Upper lobe of right lung (tissue), 1 donor: ENCODE data around the gene TRIM43. TPM values are rescaled to one million over a fixed set of nuclear protein-coding genes. Genes with fewer than 3 reads are reported as not detected.
"Not testable (repeated sequence)": the region's sequence is repeated elsewhere in the genome, so short reads cannot be mapped to it uniquely, and the experiment has no call there.

Experiments used
- ATAC-seq: fragments of 200-7000 bp; cut with Tn5 transposase; one replicate; pipeline ENCODE4 v1.9.1; 2020; ENCODE audit warnings: mild to moderate bottlenecking, moderate library complexity
- DNase-seq: peaks from one replicate; pipeline ENCODE4 v3.0.0-alpha.2; 2020
- H3K27ac ChIP-seq: fragments of 200-600 bp; one replicate; pipeline ENCODE4 v1.8.0; 2022
- H3K27me3 ChIP-seq: fragments of 200-600 bp; one replicate; pipeline ENCODE4 v1.8.0; 2022; ENCODE audit warnings: mild to moderate bottlenecking
- H3K36me3 ChIP-seq: fragments of 200-600 bp; one replicate; pipeline ENCODE4 v1.8.0; 2022
- H3K4me1 ChIP-seq: fragments of 200-600 bp; one replicate; pipeline ENCODE4 v1.8.0; 2022
- H3K4me3 ChIP-seq: fragments of 200-600 bp; one replicate; pipeline ENCODE4 v1.8.0; 2022; ENCODE audit warnings: mild to moderate bottlenecking
- H3K9me3 ChIP-seq: fragments of 200-600 bp; one replicate; pipeline ENCODE4 v1.8.0; 2022
- CTCF ChIP-seq: fragments of 200-600 bp; IDR thresholded peaks from one replicate; pipeline ENCODE4 v1.8.0; 2022; ENCODE audit warnings: antibody characterized with exemption
- intact Hi-C: fragments of 100-400 bp; cut with DNase I; formaldehyde crosslinking; loops from one replicate; pipeline ENCODE4 v1.11.0; 2022
- total RNA-seq: library from RNA; stranded (reverse); fragmentation: NEBNext Ultra II Directional; extraction: Animal tissue kit (Norgen Biotek cat#: 25700); gene quantifications from one replicate; pipeline ENCODE4 v1.2.1, GENCODE V29; 2021
- donor health status: DM: no; HTN: yes; CAD: no; lungs with severe emphysema.

TRIM43 gene
- total RNA-seq, 1 donor from 2014 or later, result not detected

GRCh38 chr2:95575857-95576256 lies 15.9 kb upstream of the TRIM43 start:
- no peak for TF ChIP-seq CTCF
- no peak for ATAC-seq
- no peak overlapping the region for H3K27ac ChIP-seq
- H3K9me3 ChIP-seq, result no peaks in the 10 kb centered on the region
- no peaks in the 10 kb centered on the region for H3K36me3 ChIP-seq
- intact Hi-C loops, result no loop called here
- no peaks in the 10 kb centered on the region for H3K27me3 ChIP-seq
- no peak for DNase-seq
- no peaks in the 10 kb centered on the region for H3K4me1 ChIP-seq
- no peak overlapping the region for H3K4me3 ChIP-seq

- no peak for DNase-seq
- Histone ChIP-seq H3K9me3 (no peaks in the 10 kb centered on the region), H3K27ac (no peak overlapping the region), H3K36me3 (no peaks in the 10 kb centered on the region), H3K27me3 (no peaks in the 10 kb centered on the region), H3K4me1 (no peaks in the 10 kb centered on the region), H3K4me3 (no peak overlapping the region)
- no peak for TF ChIP-seq CTCF
- ATAC-seq, result no peak
- intact Hi-C loops, result no loop called here
These were observed 13.3 kb upstream of the TRIM43 start for GRCh38 chr2:95578539-95578938.

DNA sequence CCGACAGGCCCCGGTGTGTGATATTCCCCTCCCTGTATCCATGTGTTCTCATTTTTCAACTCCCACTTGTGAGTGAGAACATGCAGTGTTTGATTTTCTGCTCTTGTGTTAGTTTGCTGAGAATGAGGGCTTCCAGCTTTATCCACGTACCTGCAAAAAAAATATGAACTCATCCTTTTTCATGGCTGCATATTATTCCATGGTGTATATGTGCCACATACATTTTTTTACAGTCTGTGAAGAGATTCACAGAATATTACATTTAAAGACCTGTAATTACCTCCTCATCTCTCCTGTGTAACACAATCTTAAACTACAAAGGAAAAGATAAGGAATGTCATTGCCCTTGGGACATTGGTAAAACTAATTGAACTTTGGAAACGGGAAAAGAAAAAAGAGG lies 8.3 kb upstream of the TRIM43 start:
- intact Hi-C loops, H3K4me1 ChIP-seq, H3K27ac ChIP-seq, H3K36me3 ChIP-seq, ATAC-seq, DNase-seq, H3K27me3 ChIP-seq, H3K4me3 ChIP-seq, H3K9me3 ChIP-seq: not testable (repeated sequence)

DNA sequence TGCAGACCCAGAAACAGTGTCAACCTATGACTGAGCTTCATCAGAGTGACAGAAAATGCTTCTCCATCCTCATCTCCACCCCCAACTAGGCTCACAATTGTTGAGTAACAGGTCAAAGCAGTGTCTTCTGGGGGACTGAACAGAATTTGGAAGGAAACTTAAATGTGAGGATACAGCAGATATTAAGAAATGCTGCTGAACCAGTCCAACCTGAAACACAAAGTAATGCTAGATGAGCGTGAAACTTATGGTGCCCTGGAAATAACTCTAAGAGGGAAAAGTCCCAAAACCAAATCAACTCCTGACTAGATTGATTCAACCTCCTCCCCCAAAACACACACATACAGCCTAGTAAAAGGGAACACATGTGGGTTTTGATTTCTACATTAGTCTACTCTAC lies 7.5 kb upstream of the TRIM43 start:
- H3K9me3 ChIP-seq, H3K4me1 ChIP-seq, ATAC-seq, H3K27me3 ChIP-seq, H3K27ac ChIP-seq, intact Hi-C loops, H3K4me3 ChIP-seq, DNase-seq, H3K36me3 ChIP-seq: not testable (repeated sequence)

DNA sequence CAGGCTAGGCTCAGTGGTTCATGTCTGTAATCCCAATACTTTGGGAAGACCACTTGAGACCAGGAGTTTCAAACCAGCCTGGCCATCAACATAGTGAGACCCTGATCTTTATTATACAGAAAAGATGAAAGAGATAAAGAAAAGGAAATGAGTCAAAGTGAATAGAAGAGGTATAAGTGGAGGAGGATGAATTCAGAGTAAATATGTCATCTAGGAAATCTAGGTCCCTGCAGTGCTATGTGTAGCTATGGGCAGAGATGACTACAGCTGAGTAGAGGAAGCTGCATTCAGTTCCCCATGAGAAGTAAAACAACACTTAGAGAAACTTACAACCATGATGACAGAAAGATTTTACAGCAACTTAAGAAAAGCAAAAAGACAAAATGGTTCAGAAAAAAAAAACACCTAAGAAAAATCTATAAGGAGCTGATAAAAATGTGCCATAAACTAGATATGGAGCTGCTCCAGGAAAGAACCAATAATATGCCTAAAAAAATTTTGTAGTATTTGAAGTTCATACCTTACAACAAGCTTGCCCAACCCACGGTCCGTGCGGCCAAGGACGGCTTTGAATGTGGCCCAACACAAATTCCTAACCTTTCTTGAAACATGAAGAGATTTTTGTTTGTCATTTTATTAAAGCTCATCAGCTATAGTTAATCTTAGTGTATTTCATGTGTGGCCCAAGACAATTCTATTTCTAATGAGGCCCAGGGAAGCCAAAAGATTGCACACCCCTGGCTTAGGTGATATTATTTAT lies 1.8 kb upstream of the TRIM43 start:
- H3K4me1 ChIP-seq, H3K36me3 ChIP-seq, H3K4me3 ChIP-seq, intact Hi-C loops, ATAC-seq, H3K9me3 ChIP-seq, H3K27ac ChIP-seq, DNase-seq, H3K27me3 ChIP-seq: not testable (repeated sequence)

DNA sequence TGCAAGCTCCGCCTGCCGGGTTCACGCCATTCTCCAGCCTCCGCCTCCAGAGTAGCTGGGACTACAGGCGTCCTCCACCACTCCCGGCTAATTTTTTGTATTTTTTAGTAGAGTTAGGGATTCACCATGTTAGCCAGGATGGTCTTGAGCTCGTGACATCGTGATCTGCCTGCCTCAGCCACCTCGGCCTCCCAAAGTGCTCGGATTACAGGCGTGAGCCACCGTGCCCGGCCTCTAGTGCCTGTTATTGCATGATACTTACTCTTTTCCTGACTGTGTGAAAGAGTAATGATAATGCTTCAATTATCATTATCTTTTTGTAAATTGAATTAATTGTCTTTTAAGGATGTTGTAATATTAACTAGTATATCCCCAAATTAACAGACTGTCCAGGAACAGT lies 1.2 kb downstream of the TRIM43 start:
- H3K36me3 ChIP-seq, H3K4me1 ChIP-seq, DNase-seq, H3K27ac ChIP-seq, H3K27me3 ChIP-seq, ATAC-seq, intact Hi-C loops, H3K9me3 ChIP-seq, H3K4me3 ChIP-seq: not testable (repeated sequence)

- H3K4me3 ChIP-seq, H3K27me3 ChIP-seq, H3K4me1 ChIP-seq, DNase-seq, H3K9me3 ChIP-seq, intact Hi-C loops, H3K27ac ChIP-seq, ATAC-seq, H3K36me3 ChIP-seq: not testable (repeated sequence)
These were observed 3.2 kb downstream of the TRIM43 start for GRCh38 chr2:95595012-95595411.

DNA sequence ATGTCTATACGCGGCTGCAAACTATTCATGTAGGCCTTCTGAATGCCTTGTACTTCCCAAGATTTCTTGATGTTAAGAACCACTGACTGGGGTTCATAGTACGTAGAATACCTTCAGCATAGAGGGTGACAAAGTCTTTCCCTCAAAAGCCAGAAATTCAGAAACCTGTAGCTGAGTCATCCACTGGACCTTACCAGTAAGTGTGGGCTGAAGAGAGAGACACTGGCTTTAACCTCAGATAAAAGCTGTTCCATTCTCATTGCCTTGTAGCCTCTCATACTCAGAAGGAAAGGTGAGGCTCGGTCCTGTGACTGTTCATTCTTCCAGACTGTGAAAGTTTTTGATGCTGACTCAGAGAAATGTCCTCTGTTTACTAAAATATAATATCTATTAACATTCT lies 9.5 kb downstream of the TRIM43 start:
- ATAC-seq, H3K9me3 ChIP-seq, H3K4me1 ChIP-seq, H3K36me3 ChIP-seq, DNase-seq, H3K27me3 ChIP-seq, H3K4me3 ChIP-seq, H3K27ac ChIP-seq, intact Hi-C loops: not testable (repeated sequence)

DNA sequence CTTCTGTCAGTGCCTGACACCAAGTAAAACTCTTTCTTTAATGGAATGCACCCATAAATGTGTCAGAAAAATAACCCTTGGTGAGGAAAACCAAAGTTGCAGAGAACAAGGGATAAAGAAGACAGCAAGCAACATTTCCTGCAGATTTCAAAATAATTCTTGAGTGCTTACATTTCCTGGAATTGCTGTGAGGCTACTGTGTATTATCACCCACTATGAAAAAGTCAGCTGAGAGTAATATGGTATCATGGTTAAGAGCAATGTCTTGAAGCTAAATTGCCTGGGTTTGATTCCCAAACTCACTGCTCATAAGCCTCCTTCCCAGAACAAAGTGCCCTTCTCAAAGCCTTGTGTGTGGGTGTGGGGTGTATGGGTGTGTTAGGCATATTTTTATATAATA lies 10.3 kb downstream of the TRIM43 start:
- H3K36me3 ChIP-seq, H3K27me3 ChIP-seq, H3K9me3 ChIP-seq, ATAC-seq, H3K4me3 ChIP-seq, intact Hi-C loops, DNase-seq, H3K4me1 ChIP-seq, H3K27ac ChIP-seq: not testable (repeated sequence)

- DNase-seq, H3K36me3 ChIP-seq, ATAC-seq, intact Hi-C loops, H3K9me3 ChIP-seq, H3K27ac ChIP-seq, H3K27me3 ChIP-seq, H3K4me1 ChIP-seq, H3K4me3 ChIP-seq: not testable (repeated sequence)
These were observed 16.6 kb downstream of the TRIM43 start for GRCh38 chr2:95608356-95608755.

GRCh38 chr2:95609764-95610163 lies 18.0 kb downstream of the TRIM43 start:
- H3K36me3 ChIP-seq, H3K9me3 ChIP-seq, H3K27me3 ChIP-seq, H3K4me3 ChIP-seq, DNase-seq, intact Hi-C loops, H3K27ac ChIP-seq, ATAC-seq, H3K4me1 ChIP-seq: not testable (repeated sequence)

DNA sequence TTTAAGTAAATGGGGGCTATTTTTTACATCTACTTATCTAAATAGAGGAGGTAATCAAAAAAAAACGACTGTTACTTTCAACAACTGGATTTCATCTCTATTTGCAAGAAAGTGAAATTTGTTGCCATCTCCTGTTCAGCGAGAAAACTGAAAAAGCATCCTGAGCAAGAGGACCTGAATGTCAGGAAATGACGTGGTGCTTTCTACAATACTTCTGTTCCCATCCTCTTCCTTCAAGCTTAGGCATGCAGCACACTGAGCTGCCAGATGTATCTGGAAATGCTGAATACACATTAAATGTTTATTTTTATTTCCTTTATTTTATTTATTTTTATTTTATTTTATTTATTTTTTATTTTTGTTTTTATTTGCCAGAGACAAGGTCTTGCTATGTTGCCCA lies 21.2 kb downstream of the TRIM43 start:
- DNase-seq, intact Hi-C loops, ATAC-seq, H3K27ac ChIP-seq, H3K36me3 ChIP-seq, H3K4me3 ChIP-seq, H3K27me3 ChIP-seq, H3K4me1 ChIP-seq, H3K9me3 ChIP-seq: not testable (repeated sequence)

- H3K36me3 ChIP-seq, H3K27me3 ChIP-seq, ATAC-seq, H3K27ac ChIP-seq, DNase-seq, intact Hi-C loops, H3K4me3 ChIP-seq, H3K4me1 ChIP-seq, H3K9me3 ChIP-seq: not testable (repeated sequence)
These were observed 30.9 kb downstream of the TRIM43 start for GRCh38 chr2:95622728-95623127.
